IMR-90 (cell line): ENCODE data around the gene CYFIP1.

Source experiments
- CEBPB ChIP-seq: IDR thresholded peaks from 2 replicates; pipeline ENCODE4 v1.6.1; 2012; ENCODE audit warnings: low read depth, low read length, improper control_type of control experiment
- CTCF ChIP-seq: conservative IDR thresholded peaks from 2 replicates; pipeline ENCODE4 v1.5.1; 2012; ENCODE audit warnings: mild to moderate bottlenecking, low read depth, low read length, improper control_type of control experiment
- ELK1 ChIP-seq: fragments of 150-350 bp; IDR thresholded peaks from 2 replicates; pipeline ENCODE4 v1.6.1; 2016; ENCODE audit warnings: low read depth, mild to moderate bottlenecking, low read length, moderate library complexity, borderline replicate concordance
- MAFK ChIP-seq: IDR thresholded peaks from 2 replicates; pipeline ENCODE4 v1.6.1; 2012; ENCODE audit warnings: low read depth, low read length, improper control_type of control experiment
- MAZ ChIP-seq: IDR thresholded peaks from 2 replicates; pipeline ENCODE4 v1.6.1; 2012; ENCODE audit warnings: low read depth, mild to moderate bottlenecking, low read length, improper control_type of control experiment, moderate library complexity, borderline replicate concordance
- MXI1 ChIP-seq: IDR thresholded peaks from 2 replicates; pipeline ENCODE4 v1.6.1; 2012; ENCODE audit warnings: low read depth, mild to moderate bottlenecking, low read length, moderate library complexity, borderline replicate concordance
- POLR2A ChIP-seq: IDR thresholded peaks from 2 replicates; pipeline ENCODE4 v1.6.1; 2012; ENCODE audit warnings: mild to moderate bottlenecking, low read depth, low read length
- RAD21 ChIP-seq: IDR thresholded peaks from 2 replicates; pipeline ENCODE4 v1.6.1; 2012; ENCODE audit warnings: low read length, improper control_type of control experiment
- RCOR1 ChIP-seq: IDR thresholded peaks from 2 replicates; pipeline ENCODE4 v1.6.1; 2012; ENCODE audit warnings: mild to moderate bottlenecking, low read length, improper control_type of control experiment; ENCODE audit not compliant: insufficient replicate concordance
- RFX5 ChIP-seq: IDR thresholded peaks from 2 replicates; pipeline ENCODE4 v1.8.0; 2012; ENCODE audit warnings: low read depth, mild to moderate bottlenecking, low read length, moderate library complexity
- SMC3 ChIP-seq: fragments of 150-350 bp; IDR thresholded peaks from 2 replicates; pipeline ENCODE4 v1.6.1; 2016; ENCODE audit warnings: low read depth, mild to moderate bottlenecking, antibody characterized with exemption, low read length, moderate library complexity
- USF2 ChIP-seq: fragments of 150-350 bp; IDR thresholded peaks from 2 replicates; pipeline ENCODE4 v1.6.1; 2017; ENCODE audit warnings: mild to moderate bottlenecking, antibody characterized with exemption, low read length, low read depth

GRCh38 chr15:22980189-22981050 lies at the start of gene CYFIP1:
- no peak for TF ChIP-seq CTCF
- TF ChIP-seq CEBPB = no peak
- TF ChIP-seq RCOR1 = no peak
- TF ChIP-seq MAFK = no peak
- TF ChIP-seq POLR2A = peak; percentile 63
- TF ChIP-seq RAD21 = no peak
- TF ChIP-seq MAZ = peak; percentile 95; the same call in 1 of the 2 replicates
- no peak for TF ChIP-seq SMC3
- TF ChIP-seq USF2 = no peak
- TF ChIP-seq RFX5 = no peak
- TF ChIP-seq MXI1 = 0 out of 2 replicates have a peak, but pooled peaks have one; percentile 40
- TF ChIP-seq ELK1 = no peak
